CD14-positive monocyte (primary cell): ENCODE measurements around the gene TBC1D19. TPM values are rescaled to one million over a fixed set of nuclear protein-coding genes. Genes with fewer than 3 reads are reported as not detected.

Experiments
- DNase-seq, 3 donors: peaks; one replicate each; pipeline ENCODE4 v3.0.0-alpha.2; 2011 to 2022
- H2AFZ ChIP-seq: 2 replicates; pipeline ENCODE4 v1.6.0; 2012; ENCODE audit warnings: mild to moderate bottlenecking, low read depth, low read length, inconsistent platforms; ENCODE audit not compliant: insufficient read depth, poor library complexity, severe bottlenecking
- H3K27ac ChIP-seq, 2 donors: 1 replicate in 1 of 2; 2 replicates in 1 of 2; pipeline ENCODE4 v1.5.1; 2012 to 2013; ENCODE audit warnings: low read length in 2 of 2, control low read depth in 1 of 2, inconsistent platforms in 1 of 2, low read depth in 1 of 2, mild to moderate bottlenecking in 1 of 2
- H3K27me3 ChIP-seq, 2 donors: one replicate each; pipeline versions ENCODE4 v1.6.0 to v1.6.1; 2011 to 2013; ENCODE audit warnings: low read length in 2 of 2; ENCODE audit not compliant: control insufficient read depth in 2 of 2, insufficient read depth in 2 of 2
- H3K36me3 ChIP-seq, 2 donors: replicated peaks in 1 of 2; 1 replicate in 1 of 2; 2 replicates in 1 of 2; pipeline versions ENCODE4 v1.5.1 to v1.6.1; 2012 to 2013; ENCODE audit warnings: low read length in 2 of 2, control low read depth in 1 of 2, inconsistent platforms in 1 of 2, mild to moderate bottlenecking in 1 of 2; ENCODE audit not compliant: insufficient read depth in 2 of 2, control insufficient read depth in 1 of 2
- H3K4me1 ChIP-seq, 2 donors: 1 replicate in 1 of 2; 2 replicates in 1 of 2; pipeline versions ENCODE4 v1.5.1 to v1.6.1; 2012 to 2013; ENCODE audit warnings: low read length in 2 of 2, control low read depth in 1 of 2, inconsistent platforms in 1 of 2, mild to moderate bottlenecking in 1 of 2, moderate library complexity in 1 of 2; ENCODE audit not compliant: insufficient read depth in 2 of 2, control insufficient read depth in 1 of 2
- H3K4me2 ChIP-seq: replicated peaks from 2 replicates; pipeline ENCODE3; 2012; ENCODE audit warnings: low read length, moderate library complexity, mild to moderate bottlenecking; ENCODE audit not compliant: poor library complexity, severe bottlenecking; ENCODE audit errors: extremely low read depth
- H3K4me3 ChIP-seq, 3 experiments: fragments of 200-600 bp in 1 of 3; sonication (generic) in 1 of 3; replicated peaks in 1 of 3; 1 replicate in 2 of 3; 2 replicates in 1 of 3; pipeline ENCODE4 v1.5.1; 2011 to 2013; ENCODE audit warnings: low read length in 3 of 3, mild to moderate bottlenecking in 3 of 3, control low read depth in 2 of 3, low read depth in 2 of 3, inconsistent platforms in 1 of 3, moderate library complexity in 1 of 3
- H3K79me2 ChIP-seq: 2 replicates; pipeline ENCODE4 v1.6.0; 2012; ENCODE audit warnings: mild to moderate bottlenecking, control low read depth, inconsistent platforms, low read length, moderate library complexity; ENCODE audit not compliant: insufficient read depth
- H3K9ac ChIP-seq: 2 replicates; pipeline ENCODE4 v1.6.0; 2017; ENCODE audit warnings: low read length, mild to moderate bottlenecking; ENCODE audit not compliant: insufficient read depth, poor library complexity, severe bottlenecking
- H3K9me3 ChIP-seq, 2 donors: replicated peaks in 1 of 2; 1 replicate in 1 of 2; 2 replicates in 1 of 2; pipeline versions ENCODE4 v1.5.1 to v1.6.1; 2012 to 2013; ENCODE audit warnings: low read length in 2 of 2, control low read depth in 1 of 2; ENCODE audit not compliant: control insufficient read depth in 1 of 2, insufficient read depth in 1 of 2
- H4K20me1 ChIP-seq: 2 replicates; pipeline ENCODE4 v1.6.0; 2012; ENCODE audit warnings: mild to moderate bottlenecking, low read length, control low read depth, moderate library complexity; ENCODE audit not compliant: insufficient read depth
- H3K27ac Mint-ChIP-seq, 7 donors: one replicate each; pipeline ENCODE4 v1.8.0; 2020; ENCODE audit warnings: mild to moderate bottlenecking in 7 of 7, mixed read lengths in 7 of 7, moderate library complexity in 6 of 7, inconsistent platforms in 2 of 7
- H3K27me3 Mint-ChIP-seq, 3 donors: one replicate each; pipeline ENCODE4 v1.8.0; 2021 to 2022; ENCODE audit warnings: low read depth in 3 of 3, mild to moderate bottlenecking in 3 of 3, mixed read lengths in 3 of 3, moderate library complexity in 3 of 3, inconsistent platforms in 1 of 3
- H3K36me3 Mint-ChIP-seq, 2 donors: one replicate each; pipeline ENCODE4 v1.8.0; 2020; ENCODE audit warnings: mixed read lengths in 2 of 2, inconsistent platforms in 1 of 2, mild to moderate bottlenecking in 1 of 2
- H3K4me1 Mint-ChIP-seq: one replicate; pipeline ENCODE4 v1.8.0; 2020; ENCODE audit warnings: mild to moderate bottlenecking, mixed read lengths
- H3K4me3 Mint-ChIP-seq, 2 donors: one replicate each; pipeline ENCODE4 v1.8.0; 2020; ENCODE audit warnings: mild to moderate bottlenecking in 2 of 2, mixed read lengths in 2 of 2, moderate library complexity in 1 of 2
- H3K9me3 Mint-ChIP-seq, 7 donors: one replicate each; pipeline ENCODE4 v1.8.0; 2020 to 2022; ENCODE audit warnings: mixed read lengths in 7 of 7, mild to moderate bottlenecking in 6 of 7, moderate library complexity in 6 of 7, inconsistent platforms in 2 of 7
- CTCF ChIP-seq: fragments of 200-600 bp; IDR thresholded peaks from one replicate; pipeline ENCODE4 v1.8.0; 2022; ENCODE audit warnings: antibody characterized with exemption, mild to moderate bottlenecking
- WGBS: methylation state at CpG from one replicate; pipeline ENCODE4 v1.1.5; 2013; ENCODE audit warnings: missing lambda C conversion rate; ENCODE audit not compliant: insufficient coverage; 5-methylcytosine and 5-hydroxymethylcytosine counted together
- intact Hi-C, 2 donors: fragments of 100-400 bp; cut with micrococcal nuclease; formaldehyde crosslinking; loops; one replicate each; pipeline versions ENCODE4 v1.15.0 to v1.15.1; 2023
- polyA plus RNA-seq, 3 donors: library from polyadenylated mRNA; depleted of rRNA in 1 of 3; unstranded in 2 of 3; stranded (reverse) in 1 of 3; fragments of 300-500 nt in 2 of 3; fragments of >200 nt in 1 of 3; fragmentation: Illumina TruSeq in 2 of 3; gene quantifications; 1 replicate in 2 of 3; 2 replicates in 1 of 3; pipeline ENCODE4 v1.2.3, GENCODE V29; 2012 to 2021

Gene TBC1D19
- polyA plus RNA-seq, 3 donors: 0.19 to 0.84 (median 0.33) TPM

- Mint-ChIP-seq H3K9me3 (peaks cover 0 to 5% (median 2%) of the 10 kb centered on the region in 7 donors), H3K27ac (peak overlapping the region in 1 of 7 donors; percentile 46), H3K27me3 (peaks cover 4 to 7% (median 5%) of the 10 kb centered on the region in 3 donors), H3K4me3 (peak overlapping the region in 1 of 2 donors; percentile 54), H3K36me3 (peaks cover 0 to 2% of the 10 kb centered on the region in 2 donors), H3K4me1 (peaks cover 33% of the 10 kb centered on the region)
- H3K27ac ChIP-seq: no peak overlapping the region
- peak in 1 of 3 donors; percentile 32 for DNase-seq
- H3K4me2 ChIP-seq: peak overlapping the region; percentile 14
- no peak overlapping the region for H3K9ac ChIP-seq
- no peaks in the 10 kb centered on the region for H3K79me2 ChIP-seq
- H3K36me3 ChIP-seq: no peaks in the 10 kb centered on the region
- no peaks in the 10 kb centered on the region for H4K20me1 ChIP-seq
- 49% methylated on average over 8 of the region's 11 CpGs for WGBS
- TF ChIP-seq CTCF: peak; percentile 39
- H3K9me3 ChIP-seq: no peaks in the 10 kb centered on the region
- peaks cover 23 to 24% of the 10 kb centered on the region in 2 donors for H3K4me1 ChIP-seq
- intact Hi-C loops: no loop called here
- no peaks in the 10 kb centered on the region for H3K27me3 ChIP-seq
- no peak overlapping the region for H2AFZ ChIP-seq
- no peak overlapping the region for H3K4me3 ChIP-seq
Measured at GRCh38 chr4:26787461-26788340, 203.8 kb downstream of the TBC1D19 start.

- Histone ChIP-seq H3K27ac (no peak overlapping the region), H3K4me3 (no peak overlapping the region), H3K4me2 (peak overlapping the region; percentile 14), H3K36me3 (no peaks in the 10 kb centered on the region), H3K4me1 (peaks cover 26 to 28% of the 10 kb centered on the region in 2 donors), H2AFZ (no peak overlapping the region), H3K9me3 (no peaks in the 10 kb centered on the region), H3K9ac (no peak overlapping the region), H3K27me3 (no peaks in the 10 kb centered on the region), H4K20me1 (no peaks in the 10 kb centered on the region), H3K79me2 (no peaks in the 10 kb centered on the region)
- DNase-seq: no peak
- no CpG with 5 or more reads among the region's 1 CpG for WGBS
- peaks cover 0 to 5% (median 3%) of the 10 kb centered on the region in 7 donors for H3K9me3 Mint-ChIP-seq
- peaks cover 0 to 2% of the 10 kb centered on the region in 2 donors for H3K36me3 Mint-ChIP-seq
- no peak overlapping the region for H3K4me3 Mint-ChIP-seq
- intact Hi-C loops: no loop called here
- H3K27me3 Mint-ChIP-seq: peaks cover 4 to 7% (median 5%) of the 10 kb centered on the region in 3 donors
- no peak overlapping the region for H3K27ac Mint-ChIP-seq
- TF ChIP-seq CTCF: no peak
- peaks cover 38% of the 10 kb centered on the region for H3K4me1 Mint-ChIP-seq
Measured at GRCh38 chr4:26788341-26788733, 204.5 kb downstream of the TBC1D19 start.
